Cardiac septum (tissue), 1 donor: ENCODE data around the gene UBE3D. TPM values are rescaled to one million over a fixed set of nuclear protein-coding genes. Genes with fewer than 3 reads are reported as not detected.
"Not testable (repeated sequence)": the region's sequence is repeated elsewhere in the genome, so short reads cannot be mapped to it uniquely, and the experiment has no call there.

ENCODE experiments used
- DNase-seq: peaks from one replicate; pipeline ENCODE4 v3.0.0-alpha.2; 2020; ENCODE audit warnings: low spot score
- intact Hi-C: fragments of 100-400 bp; cut with DNase I; formaldehyde crosslinking; loops from one replicate; pipeline ENCODE4 v1.14.0; 2022
- total RNA-seq: library from RNA; stranded (reverse); fragmentation: NEBNext Ultra II Directional; extraction: Animal tissue kit (Norgen Biotek cat#: 25700); gene quantifications from one replicate; pipeline ENCODE4 v1.2.1, GENCODE V29; 2021
- donor health status: DM: no; HTN: no; CAD: no.

Gene UBE3D
- total RNA-seq, 1 donor from 2014 or later = 2.2 TPM

- DNase-seq = no peak
- intact Hi-C loops = loop anchor here (10.0 kb wide), 1 partner anchor 233 kb away; no protein-coding TSS in a partner anchor
Observed at GRCh38 chr6:82951935-82952334, 113.7 kb downstream of the UBE3D start.

- no peak for DNase-seq
- intact Hi-C loops = loop anchor here (10.0 kb wide), 1 partner anchor 233 kb away; no protein-coding TSS in a partner anchor
Observed at GRCh38 chr6:82951389-82951788, 114.3 kb downstream of the UBE3D start.

GRCh38 chr6:82930915-82931314 lies 134.7 kb downstream of the UBE3D start:
- DNase-seq, intact Hi-C loops: not testable (repeated sequence)

- intact Hi-C loops = no loop called here
- no peak for DNase-seq
Observed at GRCh38 chr6:82924799-82925535, 140.7 kb downstream of the UBE3D start.

GRCh38 chr6:82921258-82921657 lies 144.4 kb downstream of the UBE3D start:
- no peak for DNase-seq
- intact Hi-C loops = no loop called here

GRCh38 chr6:82917346-82918064 lies 148.1 kb downstream of the UBE3D start:
- intact Hi-C loops = no loop called here
- no peak for DNase-seq

- intact Hi-C loops = no loop called here
- DNase-seq = no peak
Observed at GRCh38 chr6:82915666-82916065, 150.0 kb downstream of the UBE3D start.

GRCh38 chr6:82914511-82914910 lies 151.1 kb downstream of the UBE3D start:
- intact Hi-C loops = no loop called here
- no peak for DNase-seq

GRCh38 chr6:82910820-82911219 lies 154.8 kb downstream of the UBE3D start:
- intact Hi-C loops = no loop called here
- no peak for DNase-seq

- no peak for DNase-seq
- intact Hi-C loops = no loop called here
Observed at GRCh38 chr6:82910395-82910794, 155.2 kb downstream of the UBE3D start.

- DNase-seq = no peak
- intact Hi-C loops = no loop called here
Observed at GRCh38 chr6:82909551-82909950, 156.1 kb downstream of the UBE3D start.

- DNase-seq = no peak
- intact Hi-C loops = no loop called here
Observed at GRCh38 chr6:82908661-82909060, 157.0 kb downstream of the UBE3D start.

GRCh38 chr6:82906951-82907350 lies 158.7 kb downstream of the UBE3D start:
- intact Hi-C loops = no loop called here
- no peak for DNase-seq

GRCh38 chr6:82906489-82906888 lies 159.2 kb downstream of the UBE3D start:
- no peak for DNase-seq
- intact Hi-C loops = no loop called here

- intact Hi-C loops = no loop called here
Observed at GRCh38 chr6:82904860-82905259, 160.8 kb downstream of the UBE3D start.

GRCh38 chr6:82904257-82904656 lies 161.4 kb downstream of the UBE3D start:
- DNase-seq = no peak
- intact Hi-C loops = no loop called here

More at GRCh38 chr6:82904860-82905259, 160.8 kb downstream of the UBE3D start:
- DNase-seq = no peak

- intact Hi-C loops = no loop called here
- no peak for DNase-seq
Observed at GRCh38 chr6:82902290-82902689, 163.4 kb downstream of the UBE3D start.

- intact Hi-C loops = no loop called here
- DNase-seq = no peak
Observed at GRCh38 chr6:82894653-82895259, 170.9 kb downstream of the UBE3D start.

GRCh38 chr6:82893889-82894652 lies 171.6 kb downstream of the UBE3D start:
- no peak for DNase-seq

GRCh38 chr6:82891503-82891902 lies 174.1 kb downstream of the UBE3D start:
- intact Hi-C loops, DNase-seq: not testable (repeated sequence)

More at GRCh38 chr6:82893889-82894652, 171.6 kb downstream of the UBE3D start:
- intact Hi-C loops = no loop called here
